Gastroesophageal sphincter (tissue), 4 donors: Measurements from ENCODE around the gene CHKA. TPM values are rescaled to one million over a fixed set of nuclear protein-coding genes. Genes with fewer than 3 reads are reported as not detected.

Experiments used
- ATAC-seq: fragments of 150-250 bp; one replicate; pipeline ENCODE4 v1.9.1; 2016; ENCODE audit warnings: mild to moderate bottlenecking, moderate library complexity
- H3K27ac ChIP-seq, 4 donors: fragments of 200-600 bp; sonication (generic) in 3 of 4; 1 replicate in 3 of 4; 2 replicates in 1 of 4; pipeline ENCODE4 v1.5.1; 2016 to 2019
- H3K27me3 ChIP-seq: fragments of 200-600 bp; sonication (generic); one replicate; pipeline ENCODE4 v1.5.1; 2019
- H3K36me3 ChIP-seq, 2 donors: fragments of 200-600 bp; sonication (generic); one replicate each; pipeline ENCODE4 v1.5.1; 2019; ENCODE audit warnings: control low read depth in 1 of 2
- H3K4me1 ChIP-seq, 3 donors: fragments of 200-600 bp; sonication (generic); 1 replicate in 2 of 3; 2 replicates in 1 of 3; pipeline ENCODE4 v1.5.1; 2016 to 2019; ENCODE audit warnings: control low read depth in 2 of 3
- H3K4me3 ChIP-seq, 2 donors: fragments of 200-600 bp; sonication (generic); one replicate each; pipeline ENCODE4 v1.5.1; 2019; ENCODE audit warnings: mild to moderate bottlenecking in 1 of 2, moderate library complexity in 1 of 2
- H3K9me3 ChIP-seq, 3 donors: fragments of 200-600 bp; sonication (generic); one replicate each; pipeline ENCODE4 v1.5.1; 2017 to 2019; ENCODE audit warnings: control low read depth in 2 of 3
- EP300 ChIP-seq: sonication (generic); formaldehyde crosslinking; IDR thresholded peaks from one replicate; pipeline ENCODE4 v1.6.1; 2017; ENCODE audit warnings: antibody characterized with exemption, mild to moderate bottlenecking
- POLR2A ChIP-seq, 2 donors: fragments of 450-650 bp; IDR thresholded peaks; one replicate each; pipeline ENCODE4 v1.6.1; 2017; ENCODE audit warnings: antibody characterized with exemption in 2 of 2, mild to moderate bottlenecking in 2 of 2, moderate library complexity in 1 of 2
- POLR2AphosphoS5 ChIP-seq: sonication (generic); formaldehyde crosslinking; IDR thresholded peaks from one replicate; pipeline ENCODE4 v1.6.1; 2017; ENCODE audit warnings: antibody characterized with exemption
- WGBS, 2 donors: methylation state at CpG; one replicate each; pipeline ENCODE4 v1.1.5; 2018; ENCODE audit warnings: low coverage in 1 of 2; 5-methylcytosine and 5-hydroxymethylcytosine counted together
- total RNA-seq, 4 donors: library from RNA; depleted of rRNA; stranded (reverse); fragments of >200 nt; gene quantifications; one replicate each; pipeline ENCODE4 v1.1.0, GENCODE V29; 2016
- TF ChIP-seq, protein P1 (sequence below), 4 experiments: fragments of 200-600 bp in 2 of 4; fragments of 450-650 bp in 2 of 4; sonication (generic) in 1 of 4; IDR thresholded peaks; one replicate each; pipeline ENCODE4 v1.5.1; 2017 to 2019; ENCODE audit warnings: antibody characterized with exemption in 4 of 4, mild to moderate bottlenecking in 2 of 4, moderate library complexity in 2 of 4

Gene CHKA
- total RNA-seq, 4 donors from 2014 or later, result 11.1 to 66.1 (median 33.9) TPM

GRCh38 chr11:68076371-68077042 is 44.7 kb downstream of the CHKA start:
- WGBS, 2 donors, result 89 to 91% methylated on average over 8 to 9 of the region's 11 CpGs
- Histone ChIP-seq H3K27me3 (no peaks in the 10 kb centered on the region), H3K4me3 (no peak overlapping the region), H3K9me3 (no peaks in the 10 kb centered on the region), H3K36me3 (peaks cover 0 to 87% of the 10 kb centered on the region in 2 donors), H3K4me1 (peaks cover 0 to 7% (median 0%) of the 10 kb centered on the region in 3 donors), H3K27ac (no peak overlapping the region)
- TF ChIP-seq, protein P1, sequence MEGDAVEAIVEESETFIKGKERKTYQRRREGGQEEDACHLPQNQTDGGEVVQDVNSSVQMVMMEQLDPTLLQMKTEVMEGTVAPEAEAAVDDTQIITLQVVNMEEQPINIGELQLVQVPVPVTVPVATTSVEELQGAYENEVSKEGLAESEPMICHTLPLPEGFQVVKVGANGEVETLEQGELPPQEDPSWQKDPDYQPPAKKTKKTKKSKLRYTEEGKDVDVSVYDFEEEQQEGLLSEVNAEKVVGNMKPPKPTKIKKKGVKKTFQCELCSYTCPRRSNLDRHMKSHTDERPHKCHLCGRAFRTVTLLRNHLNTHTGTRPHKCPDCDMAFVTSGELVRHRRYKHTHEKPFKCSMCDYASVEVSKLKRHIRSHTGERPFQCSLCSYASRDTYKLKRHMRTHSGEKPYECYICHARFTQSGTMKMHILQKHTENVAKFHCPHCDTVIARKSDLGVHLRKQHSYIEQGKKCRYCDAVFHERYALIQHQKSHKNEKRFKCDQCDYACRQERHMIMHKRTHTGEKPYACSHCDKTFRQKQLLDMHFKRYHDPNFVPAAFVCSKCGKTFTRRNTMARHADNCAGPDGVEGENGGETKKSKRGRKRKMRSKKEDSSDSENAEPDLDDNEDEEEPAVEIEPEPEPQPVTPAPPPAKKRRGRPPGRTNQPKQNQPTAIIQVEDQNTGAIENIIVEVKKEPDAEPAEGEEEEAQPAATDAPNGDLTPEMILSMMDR (IDR thresholded peaks at IDR 0.05), result peak in 2 of 4 experiments; percentile 5 to 29
- no peak for TF ChIP-seq EP300
- no peak for TF ChIP-seq POLR2A (IDR thresholded peaks at IDR 0.05)
- ATAC-seq, result no peak

GRCh38 chr11:68074584-68075352 is 46.4 kb downstream of the CHKA start:
- peaks cover 0 to 88% of the 10 kb centered on the region in 2 donors for H3K36me3 ChIP-seq
- no peaks in the 10 kb centered on the region for H3K9me3 ChIP-seq
- H3K4me3 ChIP-seq, result no peak overlapping the region
- no peaks in the 10 kb centered on the region for H3K27me3 ChIP-seq
- TF ChIP-seq POLR2AphosphoS5 (no peak), POLR2A (IDR thresholded peaks at IDR 0.05) (no peak), EP300 (no peak)
- TF ChIP-seq, protein P1 (IDR thresholded peaks at IDR 0.05), result no peak
- 85 to 96% methylated on average over 6 to 8 of the region's 10 CpGs for WGBS, 2 donors
- no peak for ATAC-seq
- no peaks in the 10 kb centered on the region for H3K4me1 ChIP-seq
- no peak overlapping the region for H3K27ac ChIP-seq

GRCh38 chr11:68071281-68072048 is 49.7 kb downstream of the CHKA start:
- no peak overlapping the region for H3K4me3 ChIP-seq
- no peaks in the 10 kb centered on the region for H3K4me1 ChIP-seq
- no peaks in the 10 kb centered on the region for H3K9me3 ChIP-seq
- no peak overlapping the region for H3K27ac ChIP-seq
- no peak for ATAC-seq
- no peaks in the 10 kb centered on the region for H3K27me3 ChIP-seq
- TF ChIP-seq, protein P1 (IDR thresholded peaks at IDR 0.05), result no peak
- TF ChIP-seq POLR2A (IDR thresholded peaks at IDR 0.05) (no peak), POLR2AphosphoS5 (no peak), EP300 (no peak)
- peaks cover 0 to 89% of the 10 kb centered on the region in 2 donors for H3K36me3 ChIP-seq
- WGBS, 2 donors, result no CpG with 5 or more reads among the region's 3 CpGs

DNA sequence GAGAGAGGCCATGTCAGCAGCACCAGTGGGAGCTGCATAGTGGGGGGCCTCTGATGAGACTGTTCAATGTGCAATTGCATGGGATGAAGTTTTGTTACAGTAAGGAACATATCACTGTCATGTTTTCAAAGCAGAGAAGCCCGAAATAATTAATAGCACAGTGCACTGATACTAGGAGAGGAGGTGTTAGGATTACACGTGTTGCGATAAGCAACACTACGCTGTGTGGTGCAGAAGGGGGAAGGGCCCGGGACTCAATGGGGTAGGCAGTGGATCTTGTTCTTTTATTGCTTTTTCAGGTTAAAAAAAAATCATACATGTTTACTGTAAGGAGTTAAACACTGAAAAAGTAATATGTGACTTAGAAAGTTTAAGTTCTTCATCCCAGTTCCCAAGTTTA is 53.2 kb downstream of the CHKA start:
- Histone ChIP-seq H3K9me3 (no peaks in the 10 kb centered on the region), H3K27me3 (no peaks in the 10 kb centered on the region), H3K27ac (no peak overlapping the region), H3K4me3 (no peak overlapping the region), H3K4me1 (no peaks in the 10 kb centered on the region), H3K36me3 (peaks cover 0 to 100% of the 10 kb centered on the region in 2 donors)
- WGBS, 2 donors, result 83 to 89% methylated on average over 4 to 5 of the region's 5 CpGs
- no peak for ATAC-seq
- no peak for TF ChIP-seq POLR2AphosphoS5
- TF ChIP-seq, protein P1 (IDR thresholded peaks at IDR 0.05), result no peak
- no peak for TF ChIP-seq EP300
- no peak for TF ChIP-seq POLR2A (IDR thresholded peaks at IDR 0.05)
